HL-60 (cell line): ENCODE measurements around the gene PIGQ.

ENCODE experiments used
- DNase-seq, 2 experiments: peaks; one replicate each; pipeline ENCODE4 v3.0.0-alpha.2; 2010 to 2020; ENCODE audit warnings: low read depth in 1 of 2, low spot score in 1 of 2
- H3K27ac ChIP-seq: fragments of 250-450 bp; sonication (Bioruptor Pico); replicated peaks from 2 replicates; pipeline ENCODE4 v1.5.1; 2020; ENCODE audit warnings: mild to moderate bottlenecking, moderate library complexity
- H3K27me3 ChIP-seq: fragments of 250-450 bp; sonication (Bioruptor Pico); 2 replicates; pipeline ENCODE4 v1.5.1; 2021; ENCODE audit warnings: mild to moderate bottlenecking, moderate library complexity; ENCODE audit not compliant: insufficient read depth, poor library complexity, severe bottlenecking
- H3K4me3 ChIP-seq: replicated peaks from 2 replicates; pipeline ENCODE4 v1.5.1; 2011; ENCODE audit warnings: mild to moderate bottlenecking, control low read depth, low read length; ENCODE audit not compliant: insufficient read depth
- GABPA ChIP-seq: IDR thresholded peaks from 2 replicates; pipeline ENCODE4 v1.6.1; 2012; ENCODE audit warnings: low read depth
- POLR2AphosphoS5 ChIP-seq: IDR thresholded peaks from 2 replicates; pipeline ENCODE4 v1.6.1; 2012; ENCODE audit warnings: low read depth
- SPI1 ChIP-seq: IDR thresholded peaks from 2 replicates; pipeline ENCODE4 v1.6.1; 2012; ENCODE audit warnings: low read depth, mild to moderate bottlenecking, borderline replicate concordance
- long read RNA-seq: library from polyadenylated mRNA; unstranded; transcript quantifications from one replicate; pipeline ENCODE4 v2.0.0, GENCODE V29; 2020
- TF ChIP-seq, protein P1 (sequence below): IDR thresholded peaks from 2 replicates; pipeline ENCODE4 v1.6.1; 2012; ENCODE audit warnings: low read depth; ENCODE audit not compliant: insufficient replicate concordance
- TF ChIP-seq, protein P2 (sequence below): IDR thresholded peaks from one replicate; pipeline ENCODE4 v1.5.1; 2011; ENCODE audit warnings: low read length, control low read depth, inconsistent platforms; ENCODE audit not compliant: insufficient read depth

PIGQ gene
- long read RNA-seq, transcript PIGQ-201 (10 exons, 2,846 nt): minor isoform, 21 of 106 reads
- long read RNA-seq, transcript PIGQ-203 (11 exons, 3,006 nt): major isoform, 38 of 106 reads
- long read RNA-seq, transcript PIGQ-216 (1 exons, 1,046 nt): minor isoform, 6 of 106 reads
- long read RNA-seq, partial matches to known transcripts: 14 of 106 reads
- long read RNA-seq, other reads (novel, unspliced or antisense): 22 of 106 reads

DNA sequence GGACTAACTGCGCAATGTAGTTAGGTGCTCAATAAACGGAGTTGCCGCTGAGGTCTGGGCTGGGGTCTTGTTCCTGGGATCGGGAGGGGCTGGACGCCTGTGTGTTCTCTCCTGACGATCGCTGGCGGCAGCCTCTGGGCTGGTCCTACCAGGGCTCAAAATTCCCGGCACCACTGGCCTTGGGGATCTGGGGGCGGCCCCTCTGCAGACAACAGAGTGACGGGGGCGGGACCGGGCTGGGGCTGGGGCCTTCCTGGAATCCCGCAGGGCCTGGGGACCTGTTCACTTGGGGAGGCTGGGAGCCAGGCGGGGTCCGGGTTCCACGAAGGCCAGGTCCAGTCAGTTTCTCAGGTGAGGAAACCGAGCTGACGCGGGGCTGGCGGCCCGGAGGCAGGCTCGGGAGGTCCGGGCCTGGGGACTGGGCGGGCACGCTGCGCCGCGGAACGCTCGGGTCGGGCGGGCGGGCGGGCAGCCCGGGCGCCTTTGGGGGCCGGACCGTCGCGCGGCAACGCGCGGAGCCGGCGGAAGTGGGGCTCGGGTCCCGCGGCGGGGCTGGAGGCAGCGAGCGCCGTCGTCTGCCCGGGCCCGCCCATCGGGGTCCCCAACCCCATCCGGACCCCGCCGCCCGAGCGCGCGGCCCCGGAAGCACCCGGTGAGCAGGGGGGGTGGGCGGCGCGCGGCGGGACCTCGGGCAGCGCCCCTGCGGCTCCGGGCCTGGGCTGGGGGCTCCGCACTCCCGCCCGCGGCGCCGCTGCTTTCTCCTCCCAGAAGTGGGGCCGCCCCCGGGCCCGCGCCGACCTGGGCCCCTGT lies at the start of gene PIGQ:
Gene PIGQ, plus strand, starts transcription at position 524 of the 810 bp plus-strand sequence. CDS start 4,107 bp downstream, outside the sequence.
- Histone ChIP-seq H3K4me3 (peak within 1 kb of the TSS; percentile 89), H3K27ac (peak within 1 kb of the TSS; percentile 89), H3K27me3 (no peaks in the 10 kb centered on the region)
- TF ChIP-seq GABPA (peak; percentile 63), SPI1 (no peak)
- TF ChIP-seq, protein P1, sequence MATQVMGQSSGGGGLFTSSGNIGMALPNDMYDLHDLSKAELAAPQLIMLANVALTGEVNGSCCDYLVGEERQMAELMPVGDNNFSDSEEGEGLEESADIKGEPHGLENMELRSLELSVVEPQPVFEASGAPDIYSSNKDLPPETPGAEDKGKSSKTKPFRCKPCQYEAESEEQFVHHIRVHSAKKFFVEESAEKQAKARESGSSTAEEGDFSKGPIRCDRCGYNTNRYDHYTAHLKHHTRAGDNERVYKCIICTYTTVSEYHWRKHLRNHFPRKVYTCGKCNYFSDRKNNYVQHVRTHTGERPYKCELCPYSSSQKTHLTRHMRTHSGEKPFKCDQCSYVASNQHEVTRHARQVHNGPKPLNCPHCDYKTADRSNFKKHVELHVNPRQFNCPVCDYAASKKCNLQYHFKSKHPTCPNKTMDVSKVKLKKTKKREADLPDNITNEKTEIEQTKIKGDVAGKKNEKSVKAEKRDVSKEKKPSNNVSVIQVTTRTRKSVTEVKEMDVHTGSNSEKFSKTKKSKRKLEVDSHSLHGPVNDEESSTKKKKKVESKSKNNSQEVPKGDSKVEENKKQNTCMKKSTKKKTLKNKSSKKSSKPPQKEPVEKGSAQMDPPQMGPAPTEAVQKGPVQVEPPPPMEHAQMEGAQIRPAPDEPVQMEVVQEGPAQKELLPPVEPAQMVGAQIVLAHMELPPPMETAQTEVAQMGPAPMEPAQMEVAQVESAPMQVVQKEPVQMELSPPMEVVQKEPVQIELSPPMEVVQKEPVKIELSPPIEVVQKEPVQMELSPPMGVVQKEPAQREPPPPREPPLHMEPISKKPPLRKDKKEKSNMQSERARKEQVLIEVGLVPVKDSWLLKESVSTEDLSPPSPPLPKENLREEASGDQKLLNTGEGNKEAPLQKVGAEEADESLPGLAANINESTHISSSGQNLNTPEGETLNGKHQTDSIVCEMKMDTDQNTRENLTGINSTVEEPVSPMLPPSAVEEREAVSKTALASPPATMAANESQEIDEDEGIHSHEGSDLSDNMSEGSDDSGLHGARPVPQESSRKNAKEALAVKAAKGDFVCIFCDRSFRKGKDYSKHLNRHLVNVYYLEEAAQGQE: no peak
- DNase-seq: peak; percentile 41 to 62

DNA sequence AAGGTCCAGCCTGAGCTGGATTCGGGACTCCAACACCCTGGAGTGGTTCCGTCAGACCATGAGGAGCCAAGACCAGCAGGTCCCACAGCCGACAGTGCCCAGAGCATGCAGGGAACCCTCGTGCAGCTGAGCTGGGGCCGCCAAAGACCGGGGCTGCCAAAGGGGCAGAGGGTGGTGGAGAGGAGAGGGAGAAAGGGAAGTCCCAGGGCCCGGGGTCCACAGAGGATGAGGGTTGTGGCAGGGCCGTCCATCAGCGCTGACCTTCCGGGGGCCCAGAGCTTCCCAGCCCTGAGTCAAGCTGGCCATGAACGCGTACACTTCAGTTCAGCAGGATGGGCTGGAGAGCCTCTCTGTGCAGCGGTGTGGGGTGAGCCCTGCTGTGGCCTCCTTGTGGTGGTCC lies 48.9 kb upstream of the PIGQ start:
- no peak for DNase-seq
- H3K27ac ChIP-seq: no peak overlapping the region
- TF ChIP-seq GABPA (no peak), SPI1 (no peak), POLR2AphosphoS5 (no peak)
- TF ChIP-seq, protein P2, sequence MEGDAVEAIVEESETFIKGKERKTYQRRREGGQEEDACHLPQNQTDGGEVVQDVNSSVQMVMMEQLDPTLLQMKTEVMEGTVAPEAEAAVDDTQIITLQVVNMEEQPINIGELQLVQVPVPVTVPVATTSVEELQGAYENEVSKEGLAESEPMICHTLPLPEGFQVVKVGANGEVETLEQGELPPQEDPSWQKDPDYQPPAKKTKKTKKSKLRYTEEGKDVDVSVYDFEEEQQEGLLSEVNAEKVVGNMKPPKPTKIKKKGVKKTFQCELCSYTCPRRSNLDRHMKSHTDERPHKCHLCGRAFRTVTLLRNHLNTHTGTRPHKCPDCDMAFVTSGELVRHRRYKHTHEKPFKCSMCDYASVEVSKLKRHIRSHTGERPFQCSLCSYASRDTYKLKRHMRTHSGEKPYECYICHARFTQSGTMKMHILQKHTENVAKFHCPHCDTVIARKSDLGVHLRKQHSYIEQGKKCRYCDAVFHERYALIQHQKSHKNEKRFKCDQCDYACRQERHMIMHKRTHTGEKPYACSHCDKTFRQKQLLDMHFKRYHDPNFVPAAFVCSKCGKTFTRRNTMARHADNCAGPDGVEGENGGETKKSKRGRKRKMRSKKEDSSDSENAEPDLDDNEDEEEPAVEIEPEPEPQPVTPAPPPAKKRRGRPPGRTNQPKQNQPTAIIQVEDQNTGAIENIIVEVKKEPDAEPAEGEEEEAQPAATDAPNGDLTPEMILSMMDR: no peak
- TF ChIP-seq, protein P1: no peak
- H3K27me3 ChIP-seq: no peaks in the 10 kb centered on the region
- no peak overlapping the region for H3K4me3 ChIP-seq

DNA sequence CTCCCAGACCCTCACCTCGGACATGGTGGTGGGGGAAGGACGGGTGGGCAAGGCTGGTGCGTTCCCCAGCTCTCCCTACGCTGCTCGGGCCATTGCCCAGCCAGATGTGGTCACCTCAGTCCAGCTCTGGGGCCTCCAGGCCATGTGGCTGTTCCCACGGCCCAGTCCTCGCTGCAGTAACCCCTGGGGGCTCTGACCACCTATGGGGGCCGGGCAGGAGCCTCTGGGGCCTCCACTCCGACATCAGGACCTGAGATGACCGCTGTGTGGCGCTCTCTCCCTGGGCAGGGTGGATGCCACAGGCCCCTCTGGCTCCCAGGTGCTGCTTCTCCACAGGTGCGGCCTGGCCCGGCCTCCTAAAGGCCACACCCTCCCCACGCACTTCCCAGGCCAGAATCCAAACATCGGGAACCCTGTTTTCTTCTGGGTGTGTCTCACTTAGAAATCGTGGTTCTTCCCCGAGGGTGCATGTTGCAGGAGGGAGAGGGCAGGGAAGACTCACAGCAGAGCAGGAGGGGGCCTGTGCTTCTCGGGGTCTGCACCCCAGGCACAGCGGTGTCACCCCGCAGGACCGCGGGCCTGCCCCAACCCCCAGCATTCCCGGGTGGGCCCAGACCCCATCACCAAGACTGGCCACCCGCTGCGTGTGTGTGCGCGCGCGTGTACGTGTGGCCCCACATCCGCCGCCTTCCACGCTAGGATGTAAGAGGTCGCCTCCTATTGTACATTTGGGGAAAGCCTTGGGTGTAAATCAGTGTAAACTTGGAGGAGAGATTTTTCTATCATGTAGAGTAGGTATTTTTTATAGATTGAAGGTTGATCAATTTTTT lies 48.2 kb upstream of the PIGQ start:
- DNase-seq: no peak
- TF ChIP-seq SPI1 (no peak), GABPA (no peak), POLR2AphosphoS5 (no peak)
- TF ChIP-seq, protein P2: no peak
- TF ChIP-seq, protein P1: no peak
- no peak overlapping the region for H3K4me3 ChIP-seq

More for the DNA sequence above, 48.2 kb upstream of the PIGQ start:
- H3K27ac ChIP-seq: no peak overlapping the region
- no peaks in the 10 kb centered on the region for H3K27me3 ChIP-seq
